NT2/D1 (cell line): Measurements from ENCODE around the gene ISOC2.

Experiments
- DNase-seq: peaks from one replicate; pipeline ENCODE4 v3.0.0-alpha.2; 2011; ENCODE audit warnings: low read depth, low spot score
- H3K27me3 ChIP-seq: 2 replicates; pipeline ENCODE4 v1.6.0; 2011; ENCODE audit warnings: mild to moderate bottlenecking; ENCODE audit not compliant: insufficient read length, insufficient read depth
- H3K36me3 ChIP-seq: 2 replicates; pipeline ENCODE4 v1.6.1; 2011; ENCODE audit warnings: mild to moderate bottlenecking, low read length, mixed read lengths; ENCODE audit not compliant: insufficient read depth, insufficient read length
- H3K4me1 ChIP-seq: 2 replicates; pipeline ENCODE4 v1.5.1; 2011; ENCODE audit not compliant: insufficient read depth, insufficient read length
- H3K4me3 ChIP-seq: 2 replicates; pipeline ENCODE4 v1.5.1; 2011; ENCODE audit warnings: low read depth; ENCODE audit not compliant: insufficient read length
- H3K9ac ChIP-seq: 2 replicates; pipeline ENCODE4 v1.6.0; 2011; ENCODE audit warnings: low read depth; ENCODE audit not compliant: insufficient read length
- H3K9me3 ChIP-seq: 2 replicates; pipeline ENCODE4 v1.5.1; 2011; ENCODE audit warnings: mild to moderate bottlenecking, low read length; ENCODE audit not compliant: insufficient read depth
- SUZ12 ChIP-seq: IDR thresholded peaks from 2 replicates; pipeline ENCODE4 v1.6.1; 2011; ENCODE audit not compliant: insufficient read length, insufficient read depth; ENCODE audit errors: extremely low read depth
- YY1 ChIP-seq: IDR thresholded peaks from 2 replicates; pipeline ENCODE4 v1.6.1; 2011; ENCODE audit not compliant: insufficient read length, insufficient read depth
- ZNF274 ChIP-seq: IDR thresholded peaks from 2 replicates; pipeline ENCODE4 v1.6.1; 2011; ENCODE audit warnings: mild to moderate bottlenecking, low read depth, low read length

The ISOC2 gene

GRCh38 chr19:55481148-55481793 lies 19.8 kb upstream of the ISOC2 start:
- Histone ChIP-seq H3K4me1 (peaks cover 7% of the 10 kb centered on the region), H3K9ac (no peak overlapping the region), H3K36me3 (peaks cover 12% of the 10 kb centered on the region), H3K4me3 (no peak overlapping the region), H3K27me3 (no peaks in the 10 kb centered on the region), H3K9me3 (no peaks in the 10 kb centered on the region)
- TF ChIP-seq ZNF274: no peak
- no peak for TF ChIP-seq YY1
- no peak for DNase-seq

DNA sequence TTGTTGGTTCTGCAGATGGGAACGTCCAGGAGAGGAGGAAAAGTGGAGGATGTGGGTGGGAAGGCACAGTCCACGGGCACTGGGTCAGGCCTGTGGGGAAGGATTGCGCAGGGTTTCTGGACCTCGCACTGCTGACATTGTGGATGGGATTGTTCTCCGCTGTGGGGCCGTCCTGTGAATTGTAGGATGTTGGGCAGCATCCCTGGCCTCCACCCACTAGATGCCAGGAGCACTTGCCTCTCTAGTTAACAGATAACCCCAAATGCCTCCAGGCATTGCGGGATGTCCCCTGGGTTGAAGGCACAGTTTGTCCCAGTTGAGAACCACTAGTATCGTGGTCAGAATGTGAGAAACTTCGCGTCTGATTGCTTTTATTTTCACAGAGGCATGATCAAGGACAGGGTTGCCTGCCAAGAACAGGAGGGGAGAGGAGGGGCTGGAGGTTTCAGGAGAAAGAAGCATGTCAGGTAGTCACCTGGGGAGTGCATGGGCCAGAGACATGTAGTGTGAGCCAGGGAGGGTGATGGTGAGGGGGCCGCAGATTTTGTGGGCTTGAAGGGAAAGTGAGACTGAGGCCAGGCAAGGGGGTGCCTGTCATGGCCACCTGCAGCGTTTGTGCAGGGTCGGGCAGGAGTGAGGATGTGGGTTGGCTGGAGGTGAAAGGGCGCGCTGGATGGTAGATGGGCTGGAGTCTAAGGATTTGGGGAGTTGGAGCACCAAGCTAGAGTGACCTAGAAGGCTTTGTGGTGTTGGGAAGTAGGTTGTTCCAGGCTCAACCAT lies 18.2 kb upstream of the ISOC2 start:
- Histone ChIP-seq H3K4me3 (no peak overlapping the region), H3K4me1 (peaks cover 8% of the 10 kb centered on the region), H3K9ac (peak overlapping the region; percentile 10), H3K27me3 (no peaks in the 10 kb centered on the region), H3K9me3 (no peaks in the 10 kb centered on the region), H3K36me3 (peaks cover 6% of the 10 kb centered on the region)
- TF ChIP-seq ZNF274: no peak
- no peak for TF ChIP-seq SUZ12
- TF ChIP-seq YY1: no peak
- no peak for DNase-seq

- no peak for DNase-seq
- H3K27me3 ChIP-seq: no peaks in the 10 kb centered on the region
- no peak for TF ChIP-seq YY1
- TF ChIP-seq SUZ12: no peak
- no peak for TF ChIP-seq ZNF274
- H3K36me3 ChIP-seq: peaks cover 6% of the 10 kb centered on the region
- no peak overlapping the region for H3K4me3 ChIP-seq
- no peaks in the 10 kb centered on the region for H3K9me3 ChIP-seq
- H3K9ac ChIP-seq: peak overlapping the region; percentile 10
- peaks cover 12% of the 10 kb centered on the region for H3K4me1 ChIP-seq
Observed at GRCh38 chr19:55479045-55479444, 17.6 kb upstream of the ISOC2 start.

GRCh38 chr19:55478364-55478763 lies 16.9 kb upstream of the ISOC2 start:
- DNase-seq: no peak
- peak overlapping the region; percentile 21 for H3K9ac ChIP-seq

DNA sequence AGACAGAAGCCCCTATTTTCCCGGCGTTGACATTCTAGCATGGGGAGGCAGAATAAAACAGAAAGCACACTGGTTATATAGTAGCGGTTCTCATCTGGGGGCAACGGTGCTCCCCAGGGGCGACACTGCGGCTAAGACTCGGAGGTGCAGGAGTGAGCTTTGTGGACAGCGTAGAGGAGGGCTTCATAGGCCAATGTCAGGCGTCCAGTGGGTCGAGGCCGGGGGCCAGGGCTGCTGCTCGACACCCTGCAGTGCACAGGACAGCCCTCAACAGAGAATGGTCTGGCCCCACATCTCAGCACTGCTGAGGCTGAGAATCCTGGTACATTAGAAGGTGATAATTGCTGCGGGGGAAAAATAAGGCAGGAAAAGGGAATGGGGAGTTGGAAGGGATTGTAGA lies 16.5 kb upstream of the ISOC2 start:
- TF ChIP-seq YY1 (no peak), SUZ12 (no peak), ZNF274 (no peak)
- H3K4me1 ChIP-seq: peaks cover 14% of the 10 kb centered on the region
- H3K9ac ChIP-seq: no peak overlapping the region
- H3K9me3 ChIP-seq: no peaks in the 10 kb centered on the region
- no peak overlapping the region for H3K4me3 ChIP-seq
- no peaks in the 10 kb centered on the region for H3K27me3 ChIP-seq
- H3K36me3 ChIP-seq: peaks cover 4% of the 10 kb centered on the region
- no peak for DNase-seq

More at GRCh38 chr19:55478364-55478763, 16.9 kb upstream of the ISOC2 start:
- Histone ChIP-seq H3K36me3 (peaks cover 4% of the 10 kb centered on the region), H3K9me3 (no peaks in the 10 kb centered on the region), H3K4me1 (peaks cover 14% of the 10 kb centered on the region), H3K27me3 (no peaks in the 10 kb centered on the region), H3K4me3 (no peak overlapping the region)
- TF ChIP-seq YY1 (no peak), ZNF274 (no peak), SUZ12 (no peak)

- peak within 1 kb of the TSS; percentile 62 for H3K9ac ChIP-seq
- H3K27me3 ChIP-seq: peaks cover under 1% of the 10 kb centered on the region
- H3K4me1 ChIP-seq: peaks cover 17% of the 10 kb centered on the region
- TF ChIP-seq ZNF274: no peak
- TF ChIP-seq YY1: no peak
- TF ChIP-seq SUZ12: no peak
- H3K9me3 ChIP-seq: no peaks in the 10 kb centered on the region
- no peaks in the 10 kb centered on the region for H3K36me3 ChIP-seq
- peak; percentile 96 for DNase-seq
- peak within 1 kb of the TSS; percentile 56 for H3K4me3 ChIP-seq
Observed at GRCh38 chr19:55476100-55476775, 14.8 kb upstream of the ISOC2 start, which contains the start of gene ZNF628. Gene ZNF628, plus strand, starts transcription at chr19:55476617. Its CDS starts 3,294 bp downstream, at chr19:55479911.

GRCh38 chr19:55474269-55475265 lies 13.1 kb upstream of the ISOC2 start:
- Histone ChIP-seq H3K4me1 (peaks cover 17% of the 10 kb centered on the region), H3K9me3 (no peaks in the 10 kb centered on the region), H3K36me3 (no peaks in the 10 kb centered on the region), H3K9ac (peak overlapping the region; percentile 15), H3K4me3 (no peak overlapping the region), H3K27me3 (peaks cover 4% of the 10 kb centered on the region)
- TF ChIP-seq SUZ12 (no peak), ZNF274 (no peak), YY1 (no peak)
- DNase-seq: no peak
